Erythroblast (primary cell): ENCODE measurements around the gene LTF.

Experiments
- DNase-seq, 2 experiments: peaks; one replicate each; lab custom pipeline; 2025; lab: John Stamatoyannopoulos, UW
- GATA1 ChIP-seq: IDR thresholded peaks from 2 replicates; pipeline ENCODE4 v1.6.1; 2011; ENCODE audit warnings: low read depth, mild to moderate bottlenecking, control low read depth, low read length, moderate library complexity
- POLR2A ChIP-seq: IDR thresholded peaks from 2 replicates; pipeline ENCODE4 v1.6.1; 2011; ENCODE audit warnings: mild to moderate bottlenecking, low read length

LTF gene

DNA sequence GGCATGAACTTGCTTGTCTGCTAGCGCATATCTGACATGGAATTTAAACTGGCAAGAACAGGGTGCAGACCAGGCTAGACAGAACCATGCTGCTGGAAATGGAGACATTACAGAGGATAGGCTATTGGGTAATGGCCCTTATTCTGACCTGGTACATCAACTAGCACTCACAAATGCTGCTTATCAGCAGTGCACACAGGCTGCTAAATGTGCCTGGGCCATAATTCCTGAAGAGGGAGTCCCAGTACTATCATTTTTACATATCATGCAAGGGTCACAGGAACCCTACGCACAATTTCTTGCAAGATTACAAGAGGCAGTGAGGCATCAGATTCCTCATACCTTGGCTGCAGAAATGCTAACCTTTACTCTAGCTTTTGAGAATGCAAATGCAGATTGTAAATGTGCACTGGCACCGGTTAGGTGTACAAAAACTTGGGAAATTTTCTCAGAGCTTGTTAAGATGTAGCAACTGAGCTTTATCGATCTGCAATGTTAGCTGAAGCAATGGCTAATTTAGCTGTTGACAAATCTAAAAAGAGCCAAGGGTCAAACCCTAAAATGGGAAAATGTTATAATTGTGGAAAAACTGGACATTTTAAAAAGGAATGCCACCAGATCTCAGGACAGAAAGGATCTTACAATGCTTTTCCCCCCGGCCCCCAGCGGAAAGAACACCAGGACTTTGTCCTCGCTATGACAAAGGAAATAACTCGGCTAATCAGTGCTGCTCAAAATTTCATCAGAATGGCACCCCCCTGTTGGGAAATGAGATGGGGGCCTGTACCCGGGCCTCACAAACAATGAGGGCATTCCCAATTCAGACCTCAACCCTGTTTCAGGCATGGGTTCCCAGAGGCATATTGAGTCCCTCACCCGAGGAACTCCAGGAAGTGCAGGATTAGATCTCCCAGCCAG is 36.5 kb downstream of the LTF start:
- TF ChIP-seq POLR2A (no peak), GATA1 (no peak)
- peak; percentile 85 to 93 for DNase-seq

DNA sequence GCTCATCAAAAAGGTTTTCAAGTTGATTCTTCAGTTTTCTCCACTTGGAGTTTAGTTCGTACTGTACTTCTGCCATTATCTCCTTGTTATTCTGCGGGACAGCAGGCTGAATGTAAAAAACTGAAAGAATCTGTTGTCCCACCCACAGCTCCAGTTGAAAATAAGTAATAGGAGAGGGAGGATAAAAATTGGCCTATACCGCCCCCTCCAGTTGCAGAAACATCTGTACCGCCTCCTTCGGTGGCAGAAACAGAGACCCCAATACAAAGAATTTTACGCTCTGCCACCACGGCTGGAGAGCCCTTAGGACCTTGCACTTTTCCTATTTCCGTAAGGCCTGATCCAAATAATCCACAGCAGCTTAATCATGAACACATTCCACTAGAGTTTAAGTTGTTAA is 37.3 kb downstream of the LTF start:
- DNase-seq: peak; percentile 38 to 48

DNA sequence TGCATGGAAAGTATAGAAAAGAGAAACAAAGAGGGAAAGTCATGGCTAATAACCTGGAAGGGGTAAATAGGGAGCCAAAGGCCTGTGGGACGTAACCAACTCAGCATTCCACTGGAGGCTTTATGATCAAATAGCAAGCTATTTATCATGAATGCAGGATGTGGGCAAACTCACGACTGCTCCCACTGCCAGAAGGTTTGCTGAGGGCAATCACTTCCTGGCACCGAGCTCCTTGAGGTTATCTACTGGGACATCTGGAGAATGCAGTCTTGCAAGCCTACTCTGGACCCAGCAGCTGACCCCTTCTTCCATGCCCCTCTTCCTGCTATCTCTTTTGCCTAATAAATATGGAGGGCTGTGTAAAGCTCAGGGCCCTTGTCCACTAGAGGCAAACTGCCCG is 38.2 kb downstream of the LTF start:
- DNase-seq: peak; percentile 44 to 71

DNA sequence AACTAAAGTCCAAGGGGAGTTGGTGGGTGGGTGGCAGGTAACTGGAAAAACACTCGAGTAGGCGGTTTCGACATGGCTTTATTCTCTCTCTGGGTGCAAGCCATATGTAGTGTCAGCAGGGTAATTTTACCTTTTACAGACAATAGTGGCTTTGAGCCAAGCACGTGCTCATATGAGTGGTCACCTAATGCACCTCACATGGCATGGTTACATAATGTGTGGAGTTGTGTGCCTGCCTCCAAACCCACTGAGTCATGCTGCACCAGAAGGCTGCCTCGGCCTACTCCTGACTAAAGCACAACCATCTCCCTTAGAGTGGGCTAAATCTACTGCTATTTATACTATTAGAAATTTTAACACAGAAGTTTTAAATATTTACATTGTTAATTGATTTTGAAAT is 41.1 kb downstream of the LTF start:
- no peak for DNase-seq
- TF ChIP-seq POLR2A: no peak
- no peak for TF ChIP-seq GATA1

DNA sequence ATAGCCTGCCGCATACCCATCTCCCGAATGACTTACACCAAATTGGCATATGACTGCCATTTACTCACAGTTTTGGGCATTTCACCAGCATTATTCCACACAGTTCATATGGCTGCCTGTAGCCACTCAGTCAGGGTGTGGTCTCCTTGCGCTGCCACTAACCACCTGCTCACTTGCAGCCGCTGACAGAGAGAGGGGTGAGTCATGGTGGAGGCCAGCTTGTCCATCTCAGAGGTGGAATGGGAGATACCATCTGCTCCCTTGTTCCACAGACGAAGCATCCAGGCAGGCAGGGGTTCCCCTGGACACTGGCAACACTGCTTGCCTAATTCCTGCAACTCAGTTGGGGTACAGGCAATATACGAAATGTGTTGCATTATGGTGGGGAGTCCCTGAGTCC is 42.1 kb downstream of the LTF start:
- peak; percentile 11 to 19 for DNase-seq
- TF ChIP-seq POLR2A (no peak), GATA1 (no peak)

DNA sequence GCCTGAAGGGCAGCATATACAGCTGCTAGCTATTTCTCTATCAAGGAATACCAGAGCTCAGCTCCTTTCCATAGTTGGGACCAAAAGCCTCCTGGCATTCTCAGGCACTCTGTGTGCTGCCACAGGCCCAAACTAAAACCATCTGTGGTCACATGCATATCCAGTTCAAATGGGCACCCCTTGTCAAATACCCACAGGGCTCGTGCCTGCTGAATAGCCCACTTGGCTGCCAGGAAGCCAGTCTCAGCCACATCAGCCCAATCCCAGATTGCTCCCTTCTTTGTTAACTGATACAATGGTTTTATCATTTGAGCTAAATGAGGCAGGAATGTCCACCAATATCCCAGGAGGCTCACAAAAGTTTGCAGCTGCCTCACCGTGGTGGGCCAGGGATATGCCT is 43.8 kb downstream of the LTF start:
- TF ChIP-seq GATA1 (no peak), POLR2A (no peak)
- DNase-seq: no peak

DNA sequence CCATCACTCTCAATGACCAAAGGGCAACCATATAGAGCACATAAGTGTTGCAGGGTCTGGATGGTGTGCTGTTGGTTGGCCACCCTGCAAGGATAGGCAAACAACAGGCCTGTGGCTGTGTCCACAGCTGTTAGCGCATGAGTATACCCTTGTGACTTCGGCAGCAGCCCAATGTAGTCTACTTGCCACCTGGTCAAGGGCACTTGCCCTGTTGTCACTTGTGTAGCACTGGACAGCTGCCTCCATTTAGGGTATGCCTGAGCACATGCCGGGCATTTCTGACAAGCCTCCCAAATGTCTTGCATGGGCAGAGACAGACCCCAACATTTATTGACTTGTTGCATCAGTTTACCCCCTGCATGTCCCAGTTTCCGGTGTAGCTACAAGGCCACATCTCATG is 44.9 kb downstream of the LTF start:
- TF ChIP-seq POLR2A (no peak), GATA1 (no peak)
- no peak for DNase-seq

DNA sequence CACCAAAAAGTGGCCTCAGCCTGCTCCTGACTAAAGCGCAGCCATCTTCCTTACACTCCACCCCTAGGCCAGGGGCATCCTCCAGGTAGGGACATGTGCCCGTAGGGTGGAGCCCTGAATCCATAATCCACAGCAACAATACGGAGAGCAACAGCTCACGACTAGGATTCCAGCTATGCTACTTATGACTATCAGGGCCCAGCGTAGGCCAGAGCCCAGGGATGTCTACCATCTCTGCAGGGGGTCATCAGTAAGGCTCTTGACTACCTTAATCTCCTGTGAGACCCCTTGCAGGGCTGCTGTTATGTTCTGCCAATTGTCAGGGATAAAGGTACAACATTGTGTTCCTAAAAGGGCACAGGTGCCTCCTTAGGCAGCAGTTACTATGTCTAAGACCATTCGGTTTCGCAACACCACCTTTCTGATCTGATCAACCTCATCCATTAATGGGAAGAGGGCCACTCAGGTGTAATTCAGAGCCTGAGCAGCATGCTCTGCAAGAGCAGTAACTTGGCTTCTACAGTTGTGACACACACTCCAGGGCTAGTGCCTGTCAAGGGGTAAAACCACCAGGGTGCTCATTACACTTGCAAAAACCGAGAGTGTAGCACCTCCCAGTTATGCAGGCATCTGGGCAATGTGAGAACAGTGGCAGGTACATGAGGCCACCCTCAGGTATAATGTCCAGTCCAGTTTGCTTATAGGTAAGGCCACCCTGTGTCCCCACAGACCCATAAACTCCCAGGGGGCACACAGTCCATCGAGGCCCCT is 46.7 kb downstream of the LTF start:
- TF ChIP-seq POLR2A (no peak), GATA1 (no peak)
- no peak for DNase-seq

DNA sequence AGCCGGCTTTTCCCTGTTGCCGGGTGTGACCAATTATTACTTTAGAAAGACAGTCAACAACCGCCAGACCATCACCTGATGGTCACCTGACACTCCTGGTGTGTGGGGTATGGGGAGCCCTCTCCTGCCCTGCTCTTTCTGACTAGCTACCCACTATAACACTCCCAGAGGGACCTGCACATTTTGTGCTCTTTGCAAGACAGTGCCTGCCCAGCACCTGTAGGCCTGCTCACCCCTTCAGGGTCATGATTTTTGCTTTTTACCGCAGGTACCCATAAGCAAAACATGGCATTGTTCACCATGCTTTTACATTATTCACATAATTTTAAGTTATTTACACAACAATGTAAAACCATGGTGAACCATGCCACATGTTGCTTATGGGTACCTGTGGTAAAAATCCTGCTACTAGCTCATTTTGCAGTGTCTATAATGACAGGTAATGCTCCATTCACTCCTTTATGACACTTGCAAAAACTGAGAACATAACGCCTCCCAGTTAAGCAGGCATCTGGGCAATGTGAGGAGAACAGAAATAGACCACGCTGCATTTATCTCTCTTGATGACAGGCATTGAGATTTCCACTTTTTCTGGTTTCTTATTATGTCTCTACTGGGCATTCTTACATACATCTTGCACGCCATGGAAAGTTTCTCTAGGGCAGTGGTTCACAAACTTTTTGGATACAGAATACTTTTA is 47.7 kb downstream of the LTF start:
- TF ChIP-seq GATA1 (no peak), POLR2A (no peak)

DNA sequence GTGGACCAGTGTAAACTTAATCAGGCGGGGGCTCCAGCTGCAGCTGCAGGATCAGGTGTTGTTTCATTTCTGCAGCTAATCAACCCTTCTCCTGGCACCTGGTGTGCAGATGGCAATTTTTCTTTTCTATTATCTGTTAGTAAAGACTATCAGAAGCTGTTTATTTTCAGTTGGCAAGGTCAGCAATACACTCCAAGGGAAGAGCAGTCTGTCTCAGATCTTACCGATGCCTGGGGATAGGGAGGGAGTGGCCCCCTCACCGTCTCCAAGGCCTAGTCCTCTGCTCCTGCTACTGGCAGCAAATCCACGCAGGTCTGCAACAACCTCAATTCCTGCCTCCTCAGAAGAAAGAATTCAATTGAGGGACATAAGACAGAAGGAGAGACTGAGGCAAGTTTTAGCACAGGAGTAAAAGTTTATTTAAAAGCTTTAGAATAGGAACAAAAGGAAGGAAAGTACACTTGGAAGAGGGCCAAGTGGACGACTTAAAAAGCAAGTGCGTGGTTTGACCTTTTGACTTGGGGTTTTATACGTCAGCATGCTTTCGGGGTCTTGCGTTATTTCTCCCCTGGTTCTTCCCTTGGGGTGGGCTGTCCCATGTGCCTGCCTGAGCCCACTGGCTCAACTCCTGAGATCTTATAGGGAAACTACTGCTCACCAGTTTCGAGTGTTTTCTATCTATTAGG is 48.4 kb downstream of the LTF start:
- TF ChIP-seq POLR2A: no peak
- no peak for TF ChIP-seq GATA1

More for the DNA sequence above, 47.7 kb downstream of the LTF start:
- DNase-seq: no peak

DNA sequence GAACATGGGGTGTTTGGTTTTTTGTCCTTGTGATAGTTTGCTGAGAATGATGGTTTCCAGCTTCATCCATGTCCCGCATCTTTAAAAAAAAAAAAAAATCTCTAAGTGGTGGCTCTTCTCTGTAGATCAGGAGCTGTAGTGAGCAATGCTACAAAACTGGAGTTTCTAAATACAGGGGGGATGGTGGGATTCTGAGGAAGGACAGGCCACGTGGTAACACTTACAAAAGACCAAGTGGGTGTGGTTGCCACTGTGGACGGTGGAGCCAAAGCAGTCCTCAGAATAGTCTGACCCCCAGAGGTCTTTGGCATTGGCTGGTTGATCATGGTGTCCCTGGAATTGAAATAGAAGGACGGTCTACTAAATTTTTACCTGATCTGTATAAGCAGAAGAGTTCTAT is 50.0 kb downstream of the LTF start:
- no peak for TF ChIP-seq GATA1
- TF ChIP-seq POLR2A: no peak
- no peak for DNase-seq

More for the DNA sequence above, 48.4 kb downstream of the LTF start:
- DNase-seq: peak; percentile 38 to 57

DNA sequence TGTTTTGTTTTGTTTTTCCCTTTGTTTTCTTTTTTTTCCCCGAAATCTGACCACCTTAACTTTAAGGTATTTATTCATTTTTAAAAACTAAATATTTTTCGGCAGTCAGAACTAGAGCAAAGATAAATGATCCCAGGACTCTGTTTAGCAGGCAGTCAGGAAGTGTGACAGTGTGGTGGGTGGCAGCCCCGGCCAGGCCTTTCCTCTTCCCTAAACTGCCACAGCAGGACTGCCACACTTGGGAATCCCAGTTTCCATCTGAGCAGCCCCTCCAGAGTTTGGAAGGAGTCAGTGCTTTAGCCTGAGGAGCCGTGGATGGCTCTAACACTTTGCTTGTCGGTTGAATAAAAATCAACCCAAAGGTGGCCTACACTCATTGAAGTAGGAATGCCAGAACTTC is 50.8 kb downstream of the LTF start:
- no peak for DNase-seq
- TF ChIP-seq GATA1 (no peak), POLR2A (no peak)

DNA sequence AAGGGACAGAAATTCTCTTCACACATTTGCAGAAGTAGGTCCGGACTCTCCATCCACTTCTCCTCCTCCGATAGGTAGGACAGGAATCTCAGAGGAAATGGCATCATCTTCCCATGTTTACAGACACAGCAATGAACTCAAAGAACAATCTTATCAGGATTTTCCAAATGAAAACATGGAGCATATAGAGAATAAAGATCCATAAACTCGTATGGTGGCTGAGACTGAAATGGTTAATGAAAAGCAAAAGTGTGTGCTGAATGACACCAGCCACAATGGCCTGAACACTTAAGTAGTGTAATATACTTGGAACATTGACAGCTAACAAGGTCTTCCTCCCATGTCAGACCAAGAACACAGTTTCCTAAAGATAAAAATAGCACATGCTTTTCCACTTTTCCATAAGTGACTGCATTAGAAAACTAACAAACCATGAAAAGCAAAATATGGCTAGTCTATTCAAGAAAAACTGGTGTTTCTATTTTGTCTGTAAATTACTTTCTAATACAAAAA is 51.9 kb downstream of the LTF start:
- TF ChIP-seq GATA1 (no peak), POLR2A (no peak)
- DNase-seq: no peak
